HL-60 (cell line): Measurements from ENCODE around the gene MAD1L1.

Experiments
- POLR2AphosphoS5 ChIP-seq: IDR thresholded peaks from 2 replicates; pipeline ENCODE4 v1.6.1; 2012; ENCODE audit warnings: low read depth
- SPI1 ChIP-seq: IDR thresholded peaks from 2 replicates; pipeline ENCODE4 v1.6.1; 2012; ENCODE audit warnings: low read depth, mild to moderate bottlenecking, borderline replicate concordance
- TF ChIP-seq, protein P1 (sequence below): IDR thresholded peaks from one replicate; pipeline ENCODE4 v1.5.1; 2011; ENCODE audit warnings: low read length, control low read depth, inconsistent platforms; ENCODE audit not compliant: insufficient read depth
- TF ChIP-seq, protein P2 (sequence below): IDR thresholded peaks from 2 replicates; pipeline ENCODE4 v1.6.1; 2012; ENCODE audit warnings: low read depth; ENCODE audit not compliant: insufficient replicate concordance

DNA sequence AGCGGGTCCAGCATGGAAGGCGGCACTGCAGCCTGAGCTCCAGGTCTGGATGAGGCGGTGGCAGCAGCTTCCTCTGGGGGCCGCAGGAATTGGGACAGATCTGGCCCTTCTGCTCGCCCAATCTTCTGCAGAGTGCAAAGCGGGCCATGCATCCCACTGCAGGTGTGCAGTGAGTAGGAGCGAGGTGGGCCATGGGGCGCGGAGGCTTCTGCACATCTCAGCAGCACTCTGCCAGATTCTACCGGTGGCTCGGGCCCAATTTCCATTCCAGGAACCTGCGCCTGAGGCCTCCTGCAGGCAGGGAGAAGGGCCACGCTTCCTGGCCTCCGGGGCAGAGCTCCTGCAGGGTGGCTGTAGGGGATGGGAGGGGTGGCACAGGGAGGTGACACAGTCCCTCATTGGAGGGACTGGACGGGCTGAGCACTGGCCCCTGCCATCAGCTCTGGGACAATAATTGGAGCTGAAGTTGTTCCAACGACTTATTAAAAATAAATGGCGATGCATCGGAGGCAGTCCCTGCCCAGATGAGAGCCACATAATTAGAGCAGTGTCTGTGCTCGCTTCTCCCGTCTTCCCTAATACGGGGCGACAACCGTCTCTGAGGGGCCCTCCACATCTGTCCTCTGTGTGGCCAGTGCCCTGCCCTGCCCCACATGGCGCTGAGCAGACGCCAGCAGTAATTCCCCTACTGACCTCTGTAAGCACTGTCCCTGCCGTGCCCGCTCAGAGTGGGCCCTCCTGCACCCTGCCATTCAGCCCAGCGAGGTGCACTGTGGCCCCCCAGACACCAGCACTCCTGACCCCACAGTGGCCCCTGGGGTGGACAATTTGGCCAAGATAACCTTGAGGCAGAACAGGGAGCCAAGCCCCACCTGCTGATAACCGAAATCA, 365.1 kb downstream of the MAD1L1 start:
- TF ChIP-seq, protein P1, sequence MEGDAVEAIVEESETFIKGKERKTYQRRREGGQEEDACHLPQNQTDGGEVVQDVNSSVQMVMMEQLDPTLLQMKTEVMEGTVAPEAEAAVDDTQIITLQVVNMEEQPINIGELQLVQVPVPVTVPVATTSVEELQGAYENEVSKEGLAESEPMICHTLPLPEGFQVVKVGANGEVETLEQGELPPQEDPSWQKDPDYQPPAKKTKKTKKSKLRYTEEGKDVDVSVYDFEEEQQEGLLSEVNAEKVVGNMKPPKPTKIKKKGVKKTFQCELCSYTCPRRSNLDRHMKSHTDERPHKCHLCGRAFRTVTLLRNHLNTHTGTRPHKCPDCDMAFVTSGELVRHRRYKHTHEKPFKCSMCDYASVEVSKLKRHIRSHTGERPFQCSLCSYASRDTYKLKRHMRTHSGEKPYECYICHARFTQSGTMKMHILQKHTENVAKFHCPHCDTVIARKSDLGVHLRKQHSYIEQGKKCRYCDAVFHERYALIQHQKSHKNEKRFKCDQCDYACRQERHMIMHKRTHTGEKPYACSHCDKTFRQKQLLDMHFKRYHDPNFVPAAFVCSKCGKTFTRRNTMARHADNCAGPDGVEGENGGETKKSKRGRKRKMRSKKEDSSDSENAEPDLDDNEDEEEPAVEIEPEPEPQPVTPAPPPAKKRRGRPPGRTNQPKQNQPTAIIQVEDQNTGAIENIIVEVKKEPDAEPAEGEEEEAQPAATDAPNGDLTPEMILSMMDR: no peak
- TF ChIP-seq POLR2AphosphoS5: no peak
- TF ChIP-seq, protein P2, sequence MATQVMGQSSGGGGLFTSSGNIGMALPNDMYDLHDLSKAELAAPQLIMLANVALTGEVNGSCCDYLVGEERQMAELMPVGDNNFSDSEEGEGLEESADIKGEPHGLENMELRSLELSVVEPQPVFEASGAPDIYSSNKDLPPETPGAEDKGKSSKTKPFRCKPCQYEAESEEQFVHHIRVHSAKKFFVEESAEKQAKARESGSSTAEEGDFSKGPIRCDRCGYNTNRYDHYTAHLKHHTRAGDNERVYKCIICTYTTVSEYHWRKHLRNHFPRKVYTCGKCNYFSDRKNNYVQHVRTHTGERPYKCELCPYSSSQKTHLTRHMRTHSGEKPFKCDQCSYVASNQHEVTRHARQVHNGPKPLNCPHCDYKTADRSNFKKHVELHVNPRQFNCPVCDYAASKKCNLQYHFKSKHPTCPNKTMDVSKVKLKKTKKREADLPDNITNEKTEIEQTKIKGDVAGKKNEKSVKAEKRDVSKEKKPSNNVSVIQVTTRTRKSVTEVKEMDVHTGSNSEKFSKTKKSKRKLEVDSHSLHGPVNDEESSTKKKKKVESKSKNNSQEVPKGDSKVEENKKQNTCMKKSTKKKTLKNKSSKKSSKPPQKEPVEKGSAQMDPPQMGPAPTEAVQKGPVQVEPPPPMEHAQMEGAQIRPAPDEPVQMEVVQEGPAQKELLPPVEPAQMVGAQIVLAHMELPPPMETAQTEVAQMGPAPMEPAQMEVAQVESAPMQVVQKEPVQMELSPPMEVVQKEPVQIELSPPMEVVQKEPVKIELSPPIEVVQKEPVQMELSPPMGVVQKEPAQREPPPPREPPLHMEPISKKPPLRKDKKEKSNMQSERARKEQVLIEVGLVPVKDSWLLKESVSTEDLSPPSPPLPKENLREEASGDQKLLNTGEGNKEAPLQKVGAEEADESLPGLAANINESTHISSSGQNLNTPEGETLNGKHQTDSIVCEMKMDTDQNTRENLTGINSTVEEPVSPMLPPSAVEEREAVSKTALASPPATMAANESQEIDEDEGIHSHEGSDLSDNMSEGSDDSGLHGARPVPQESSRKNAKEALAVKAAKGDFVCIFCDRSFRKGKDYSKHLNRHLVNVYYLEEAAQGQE: no peak
- no peak for TF ChIP-seq SPI1
